Activated CD4-positive, alpha-beta T cell treated with anti-CD3 and anti-CD28 coated beads, Interleukin-2, Interleukin-6, amounts not matched to agents 100 ng/mL and 50 ng/mL, durations not matched to agents 16 hours and 8 hours (primary cell): ENCODE measurements around the gene SPEF2.

Experiments
- DNase-seq: peaks from one replicate; pipeline ENCODE4 v3.0.0-alpha.2; 2020

Gene SPEF2

DNA sequence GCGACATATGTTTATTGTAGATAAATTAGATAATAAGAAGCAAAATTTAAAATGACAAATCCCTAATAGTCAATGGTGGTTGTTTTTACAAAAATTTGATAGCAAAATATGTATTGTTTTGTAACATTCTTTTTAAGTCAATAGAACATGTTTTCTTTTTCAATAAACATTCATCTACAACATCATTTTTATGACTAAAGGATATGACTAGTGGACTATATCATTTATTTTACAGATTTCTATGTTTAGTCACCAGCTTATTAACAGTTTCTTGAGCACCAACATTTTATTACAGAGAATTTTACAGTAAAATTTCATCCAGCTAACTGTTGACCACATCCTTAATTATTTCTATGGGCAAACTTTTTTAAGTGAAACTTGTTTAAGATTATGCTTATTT, 124.3 kb downstream of the SPEF2 start:
- no peak for DNase-seq

DNA sequence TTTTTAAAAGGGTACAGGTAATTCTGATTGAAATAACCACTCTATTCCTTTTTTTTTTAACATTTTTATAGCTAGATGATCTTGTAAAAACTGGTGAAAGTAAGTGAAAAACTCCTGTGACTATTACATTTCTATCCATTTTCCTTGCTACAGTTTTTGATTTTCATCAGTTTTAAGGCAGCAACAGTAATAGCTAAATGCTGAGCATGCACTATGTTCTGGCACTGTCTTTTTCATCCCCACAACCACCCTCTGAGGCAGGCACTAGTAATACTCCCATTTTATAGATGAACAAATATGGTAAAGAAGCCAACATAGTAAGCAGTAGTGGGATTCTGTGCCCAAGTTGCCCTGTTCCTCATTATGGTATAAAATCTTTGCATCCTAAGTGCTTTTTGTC, 126.0 kb downstream of the SPEF2 start:
- no peak for DNase-seq

DNA sequence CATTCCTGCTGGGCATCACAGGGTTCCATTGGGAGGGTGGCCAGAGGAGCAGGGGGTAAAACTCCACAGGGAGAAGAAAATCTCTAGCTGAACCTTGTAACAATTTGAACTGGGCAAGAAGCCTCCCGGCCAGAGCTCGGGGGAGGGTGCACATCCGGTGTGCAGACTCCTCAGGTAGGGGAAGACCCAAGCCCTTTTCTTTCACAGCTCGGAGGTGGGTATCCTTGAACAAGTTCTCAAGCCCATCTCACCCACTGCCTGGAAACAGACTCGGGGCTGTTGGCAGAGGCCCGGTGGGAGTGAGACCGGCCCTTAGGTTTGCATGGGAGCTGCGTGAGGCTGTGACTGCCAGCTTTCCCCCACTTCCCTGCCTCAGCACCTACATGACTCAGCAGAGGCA, 127.5 kb downstream of the SPEF2 start:
- no peak for DNase-seq

DNA sequence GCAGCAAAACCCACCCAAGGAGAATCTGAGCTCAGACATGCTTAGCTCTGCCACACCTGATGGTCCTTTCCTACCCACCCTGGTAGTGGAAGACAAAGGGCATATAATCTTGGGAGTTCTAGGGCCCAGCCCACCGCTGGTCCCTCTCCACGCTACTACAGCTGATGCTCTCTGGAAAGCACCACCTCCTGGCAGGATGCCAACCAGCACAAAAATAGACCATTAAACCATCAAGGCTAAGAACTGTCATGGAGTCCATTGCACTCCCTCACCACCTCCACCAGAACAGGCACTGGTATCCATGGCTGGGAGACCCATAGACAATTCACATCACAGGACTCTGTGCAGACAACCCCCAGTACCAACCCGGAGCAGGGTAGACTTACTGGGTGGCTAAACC, 128.0 kb downstream of the SPEF2 start:
- no peak for DNase-seq

DNA sequence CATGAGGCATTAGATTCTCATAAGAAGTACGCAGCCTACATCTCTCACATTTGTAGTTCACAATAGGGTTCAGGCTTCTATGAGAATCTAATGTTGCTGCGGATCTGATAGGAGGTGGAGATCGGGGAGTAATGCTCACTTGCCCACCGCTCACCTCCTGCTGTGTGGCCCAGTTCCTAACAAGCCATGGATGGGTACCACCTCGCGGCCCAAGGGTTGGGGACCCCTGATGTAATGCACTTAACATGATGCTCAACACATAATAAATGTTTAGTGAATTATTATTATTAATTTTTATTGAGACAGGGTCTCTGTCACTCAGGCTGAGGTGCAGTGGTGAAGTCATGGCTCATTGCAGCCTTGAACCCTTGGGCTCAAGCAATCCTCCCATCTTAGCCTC, 134.3 kb downstream of the SPEF2 start:
- no peak for DNase-seq

DNA sequence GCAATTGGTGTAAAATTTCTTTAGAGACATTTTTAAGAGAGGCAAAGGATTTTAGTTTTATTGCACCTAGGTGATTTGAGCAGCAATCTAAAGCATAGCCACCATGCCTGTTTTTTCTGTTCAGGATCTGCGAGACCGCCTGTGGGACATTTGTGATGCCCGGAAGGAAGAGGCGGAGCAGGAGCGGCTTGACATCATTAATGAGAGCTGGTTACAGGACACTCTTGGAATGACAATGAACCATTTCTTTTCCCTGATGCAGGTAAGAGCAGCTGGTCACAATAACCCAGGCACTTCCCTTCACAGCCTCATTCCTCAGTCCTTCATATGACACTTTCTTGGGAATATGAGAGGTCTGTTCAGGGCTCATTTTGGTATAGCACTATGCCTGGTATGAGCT, 135.8 kb downstream of the SPEF2 start:
- DNase-seq, result no peak

DNA sequence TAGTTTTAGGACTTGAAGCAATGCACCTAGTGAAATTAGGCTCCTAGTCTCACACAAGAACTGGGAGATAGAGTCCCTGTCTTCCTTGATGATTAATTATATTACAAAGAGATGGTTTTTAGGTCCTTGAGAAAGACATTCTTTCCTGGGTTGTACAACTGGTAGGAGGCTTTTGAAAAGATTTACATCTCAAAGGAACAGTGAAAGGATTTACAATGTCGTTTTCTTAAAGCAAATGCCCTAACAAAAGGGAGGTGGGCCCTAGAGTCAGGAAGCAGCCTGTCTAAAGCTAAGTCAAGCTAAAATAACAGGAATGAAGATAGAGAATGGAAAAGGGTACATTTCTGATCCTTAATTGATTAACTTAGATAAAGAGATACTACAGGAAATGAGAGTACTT, 136.8 kb downstream of the SPEF2 start:
- no peak for DNase-seq

DNA sequence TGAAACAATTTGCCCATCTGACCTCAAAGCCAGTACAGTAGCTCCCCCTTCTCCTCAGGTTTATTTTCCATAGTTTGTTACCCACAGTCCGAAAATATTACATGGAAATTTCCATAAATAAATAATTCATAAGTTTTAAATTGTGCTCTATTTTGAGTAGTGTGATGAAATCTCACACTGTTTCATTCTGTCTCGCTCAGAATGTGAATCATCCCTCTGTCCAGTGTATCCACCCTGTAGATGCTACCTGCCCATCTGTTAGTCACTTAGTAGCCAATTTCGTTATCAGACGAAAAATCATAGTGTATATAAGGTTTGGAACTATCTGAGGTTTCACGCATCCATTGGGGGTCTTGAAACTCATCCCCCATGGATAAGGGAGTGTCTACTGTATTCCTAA, 138.3 kb downstream of the SPEF2 start:
- DNase-seq, result no peak

DNA sequence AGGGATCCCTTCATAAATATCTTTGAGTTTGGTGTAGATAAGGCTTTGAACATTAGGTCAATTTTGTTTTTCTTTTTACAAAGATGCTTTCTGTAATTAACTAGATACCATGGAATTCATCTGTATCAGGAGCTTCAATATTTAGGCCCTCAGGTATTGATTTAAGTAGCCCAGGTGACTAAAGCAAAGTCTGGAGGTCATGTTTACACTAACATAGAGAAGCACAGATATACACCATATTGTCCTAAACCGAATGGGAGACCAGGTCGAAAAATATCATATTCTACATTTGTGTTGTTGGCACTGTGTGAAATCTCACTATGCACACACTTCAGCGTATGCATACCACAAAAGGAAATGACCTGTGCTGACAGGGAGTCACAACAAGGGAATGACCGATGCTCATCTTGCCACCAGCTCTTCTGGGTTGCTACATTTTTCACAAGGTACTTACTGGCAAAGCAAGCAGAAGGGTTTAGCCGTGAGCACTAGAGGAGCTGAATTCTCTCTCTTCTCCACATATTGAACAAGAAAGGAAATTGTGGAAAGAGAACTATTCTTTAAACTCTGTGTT, 140.6 kb downstream of the SPEF2 start:
- no peak for DNase-seq

DNA sequence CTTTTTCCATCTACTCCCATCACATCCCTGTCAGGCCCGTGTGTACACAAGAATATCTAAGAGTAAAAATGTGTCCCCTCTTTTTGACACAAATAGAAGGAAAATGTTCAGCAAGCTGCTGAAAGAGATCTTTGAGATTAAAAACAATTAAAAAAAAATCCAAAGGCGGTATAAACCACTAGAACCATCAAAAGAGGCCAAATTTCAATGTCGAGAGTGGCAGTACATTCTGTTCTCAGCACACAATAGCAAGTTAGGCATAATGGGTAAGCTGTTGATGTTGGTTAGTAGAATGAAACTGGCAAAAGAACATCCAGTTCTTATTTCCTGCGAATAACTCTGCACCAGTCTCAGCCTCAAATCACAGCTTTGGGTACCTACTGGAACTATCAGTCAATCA, 143.9 kb downstream of the SPEF2 start:
- DNase-seq, result no peak

DNA sequence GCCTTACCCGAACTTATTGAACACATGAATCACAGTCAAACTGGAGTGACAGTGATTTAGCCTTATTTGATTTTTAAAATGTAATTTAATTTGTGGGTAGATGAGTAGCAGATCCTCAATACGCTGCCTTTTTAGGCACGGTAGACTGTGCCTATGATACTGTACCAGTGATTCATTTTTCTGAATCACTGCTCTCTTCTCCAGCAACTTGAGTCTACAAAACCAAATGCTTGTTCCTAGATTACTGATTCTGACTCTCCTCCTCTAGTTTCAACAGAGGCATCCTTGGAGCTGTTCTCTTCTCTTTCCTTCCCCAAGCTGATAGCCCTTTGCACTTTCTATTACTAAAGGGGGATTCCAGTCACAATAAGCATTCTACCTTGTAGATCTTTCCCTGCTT, 144.7 kb downstream of the SPEF2 start:
- no peak for DNase-seq

DNA sequence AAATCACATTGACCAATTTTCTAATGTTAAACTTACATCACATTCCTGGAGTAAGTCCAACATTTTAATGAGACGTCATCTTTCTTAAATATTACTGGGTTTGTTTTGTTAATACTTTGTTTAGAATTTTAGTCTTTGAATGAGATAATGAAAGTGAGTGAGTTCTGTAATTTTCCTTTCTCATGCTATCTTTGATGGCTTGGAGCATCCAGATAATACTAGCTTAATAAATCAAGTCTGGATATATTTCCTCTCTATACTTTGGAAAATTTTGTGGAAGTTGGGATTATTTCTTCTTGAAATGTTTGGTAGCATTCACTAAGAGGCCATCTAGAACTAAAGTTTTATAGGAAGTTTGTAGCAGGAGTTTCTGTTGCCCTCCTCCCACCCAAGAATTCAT, 148.3 kb downstream of the SPEF2 start:
- DNase-seq, result no peak

DNA sequence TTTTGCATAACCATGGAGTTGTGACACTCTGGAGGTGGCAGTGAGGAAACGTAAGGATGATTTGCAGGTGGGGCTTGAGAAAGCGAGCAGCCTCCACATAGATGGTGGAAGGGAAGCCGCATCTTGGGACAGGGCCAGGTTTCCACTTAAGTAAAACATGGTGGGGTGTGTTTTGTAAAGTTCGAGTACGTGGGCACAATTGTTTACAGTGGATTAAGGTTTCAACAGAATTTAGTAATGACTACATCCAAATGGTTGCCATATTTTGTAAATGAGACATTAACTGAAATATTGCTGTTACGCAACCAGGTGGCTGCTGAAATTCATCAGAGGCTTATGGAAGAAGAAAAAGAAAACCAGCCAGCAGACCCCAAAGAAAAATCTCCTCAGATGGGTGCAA, 153.6 kb downstream of the SPEF2 start:
- DNase-seq, result no peak

DNA sequence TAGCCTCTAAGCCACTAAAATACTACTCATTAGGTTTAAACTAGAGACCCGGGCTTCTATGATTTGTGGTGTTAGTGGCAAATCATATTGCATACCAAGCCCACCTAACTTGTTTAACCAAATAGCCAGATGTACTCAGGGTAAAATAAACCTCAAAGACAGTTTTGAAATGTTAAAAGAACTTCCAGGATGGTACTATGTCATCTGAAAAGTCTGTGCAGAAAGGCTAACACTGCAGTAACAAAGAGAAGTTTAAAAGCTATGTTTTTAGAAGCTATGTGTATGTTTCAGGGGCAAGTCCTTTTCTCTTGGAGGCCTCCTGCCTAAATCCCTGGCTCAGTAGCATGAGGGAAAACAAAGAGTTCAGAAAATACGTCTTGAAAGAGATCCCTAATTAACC, 154.2 kb downstream of the SPEF2 start:
- no peak for DNase-seq

DNA sequence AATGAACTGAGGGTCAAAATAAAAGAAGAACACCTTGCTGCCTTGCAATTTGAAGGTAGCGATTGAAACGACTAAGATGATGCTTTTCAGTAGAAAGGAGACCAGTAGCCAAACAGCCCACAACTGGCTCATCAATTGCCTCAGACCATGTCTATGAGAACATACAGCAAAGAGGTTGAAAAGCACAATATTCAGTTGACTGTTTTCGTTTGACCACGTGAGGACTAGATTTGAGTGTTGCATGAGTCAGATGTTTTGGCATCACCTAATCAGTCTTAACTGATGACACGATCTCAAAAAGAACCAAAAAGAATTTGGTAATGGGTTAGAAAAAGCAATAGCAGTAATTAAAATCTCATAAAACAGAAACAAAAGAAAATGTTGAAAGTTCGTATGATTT, 156.3 kb downstream of the SPEF2 start:
- peak; percentile 87 for DNase-seq

DNA sequence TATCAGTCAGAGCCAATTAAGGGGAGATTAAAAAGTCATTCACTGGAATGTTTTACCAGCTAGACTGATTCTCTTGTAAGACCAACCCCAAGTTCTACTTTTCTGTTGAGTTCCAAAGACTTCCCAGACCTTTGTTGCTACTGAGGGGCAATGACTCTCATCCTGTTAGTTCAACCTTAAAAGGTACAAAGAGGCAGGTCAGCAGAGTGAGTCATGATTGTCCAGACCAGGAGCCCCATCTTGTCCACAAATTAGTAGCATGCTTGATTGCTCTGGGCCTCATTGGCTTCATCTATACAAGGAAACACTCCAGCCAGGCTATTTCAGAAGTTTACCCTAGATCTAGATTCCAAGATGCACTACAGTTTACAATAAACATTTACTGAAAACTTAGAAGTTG, 159.1 kb downstream of the SPEF2 start:
- no peak for DNase-seq

DNA sequence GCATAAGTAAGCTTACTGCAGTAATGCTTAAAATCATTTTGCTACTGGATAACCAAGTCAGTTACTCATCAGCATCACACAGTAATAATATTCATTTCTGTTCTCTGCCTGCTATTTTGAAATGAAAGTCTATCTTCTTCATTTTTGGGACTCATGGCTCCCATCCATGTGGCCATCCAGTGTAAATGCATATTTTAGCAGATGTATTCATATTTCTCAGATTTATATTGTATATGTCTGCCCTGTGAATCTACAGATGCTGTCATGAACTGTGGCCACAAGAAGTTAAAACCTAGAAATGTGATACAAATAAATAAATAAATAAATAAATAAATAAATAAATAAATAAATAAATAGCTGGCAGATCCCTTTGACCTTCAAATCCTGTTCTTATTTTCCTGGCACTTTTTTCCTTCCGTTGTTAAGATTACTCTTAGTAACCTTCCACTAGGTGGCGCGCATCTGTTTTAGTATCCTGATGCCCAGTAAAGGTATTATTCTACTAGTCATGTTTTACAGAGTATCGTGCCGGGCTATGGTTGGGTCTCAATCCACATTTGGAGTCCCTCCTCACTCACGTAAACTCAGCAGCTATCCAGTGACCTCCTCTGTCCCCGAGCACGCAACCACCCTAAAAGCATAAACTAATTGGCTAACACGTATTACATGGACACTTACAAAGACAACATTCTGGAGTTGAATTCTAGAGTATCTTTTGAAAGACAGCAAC, 159.9 kb downstream of the SPEF2 start:
- DNase-seq, result peak; percentile 87

DNA sequence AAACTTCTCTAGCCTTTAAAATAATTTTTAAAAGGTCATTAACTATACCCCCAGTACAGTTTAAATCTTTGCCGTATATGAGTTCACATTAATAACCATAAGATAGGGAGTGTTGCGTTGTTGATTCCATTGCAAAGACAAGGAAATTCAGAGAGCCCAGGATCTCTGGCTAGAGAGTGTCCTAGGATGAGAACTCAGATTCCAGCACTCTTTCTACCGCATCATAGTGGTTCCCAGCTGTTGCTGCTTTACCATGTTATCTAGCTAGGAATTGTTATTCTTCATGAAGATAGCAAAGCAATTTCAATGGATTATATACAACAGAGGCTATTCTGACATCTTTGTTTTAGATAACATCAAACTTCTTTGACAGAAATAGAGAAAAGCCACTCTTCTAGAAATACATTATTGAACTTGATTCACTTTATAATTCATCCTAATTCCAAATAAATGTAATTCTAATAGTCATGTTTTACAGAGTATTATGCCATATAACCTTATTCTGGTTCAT, 160.7 kb downstream of the SPEF2 start:
- no peak for DNase-seq

DNA sequence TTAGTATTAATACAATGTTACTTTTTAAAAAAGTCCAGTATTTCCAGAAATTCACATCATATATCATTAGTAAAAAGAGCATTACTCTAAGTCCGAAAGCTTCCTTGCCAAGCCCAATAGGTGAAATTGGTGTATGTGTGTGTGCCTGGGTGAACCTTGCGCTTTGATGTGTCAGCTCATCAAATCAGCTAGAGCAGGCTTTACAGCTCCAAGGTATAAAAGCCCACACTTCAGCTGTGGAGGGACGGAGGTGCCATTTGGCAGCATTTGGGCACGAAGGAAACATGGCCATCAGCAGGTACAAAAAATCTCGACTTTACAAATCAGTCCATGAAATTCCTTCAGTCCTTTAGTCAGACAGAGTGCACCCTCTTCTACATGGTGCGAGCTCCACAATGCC, 162.6 kb downstream of the SPEF2 start:
- DNase-seq, result peak; percentile 70

DNA sequence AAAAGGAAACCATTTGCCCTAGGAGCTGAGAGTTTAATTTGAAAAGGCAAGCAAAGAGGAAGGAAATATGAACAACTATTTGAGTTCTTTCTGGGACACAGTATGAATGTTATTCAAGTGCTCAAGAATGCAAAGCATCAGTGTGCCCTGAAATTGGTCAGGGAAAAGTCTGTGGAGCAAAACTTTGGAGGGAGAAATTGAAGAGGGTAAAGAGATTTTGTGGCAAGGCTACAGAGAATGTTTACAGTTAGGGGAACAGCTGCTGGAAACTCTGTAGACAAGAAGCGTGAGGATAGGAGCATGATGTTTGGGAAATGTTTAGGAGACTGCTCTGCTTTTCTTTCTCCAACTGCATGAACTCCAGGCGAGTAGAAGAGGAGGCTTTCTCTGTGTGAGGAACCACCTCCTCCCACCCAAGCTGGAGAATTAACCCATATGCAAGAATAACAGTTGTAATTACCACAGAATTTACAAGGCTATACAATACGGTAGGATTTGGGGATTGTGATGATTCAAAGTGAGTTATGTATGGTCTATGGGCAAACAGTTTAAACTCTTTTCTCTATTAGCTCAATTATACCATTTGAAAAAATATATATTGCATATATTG, 163.6 kb downstream of the SPEF2 start:
- DNase-seq, result no peak

DNA sequence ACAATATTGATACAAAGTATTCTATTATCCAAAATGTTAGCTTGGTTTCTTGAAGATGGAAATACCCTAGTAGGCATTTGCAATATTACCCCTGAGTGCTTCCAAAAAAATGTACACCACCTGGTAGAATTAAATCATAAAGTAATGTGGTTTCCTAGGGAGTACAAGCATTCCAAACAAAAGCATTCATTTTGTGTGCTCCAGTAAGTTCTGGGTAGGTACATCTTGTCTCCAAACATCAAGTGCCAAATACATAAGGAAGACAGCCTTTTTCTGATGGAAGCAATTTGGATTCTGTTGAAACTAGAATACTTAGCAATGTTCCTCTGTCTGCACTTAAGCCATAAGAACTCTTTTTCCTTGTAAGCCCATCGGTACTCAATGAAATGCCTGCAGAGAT, 165.9 kb downstream of the SPEF2 start:
- no peak for DNase-seq

DNA sequence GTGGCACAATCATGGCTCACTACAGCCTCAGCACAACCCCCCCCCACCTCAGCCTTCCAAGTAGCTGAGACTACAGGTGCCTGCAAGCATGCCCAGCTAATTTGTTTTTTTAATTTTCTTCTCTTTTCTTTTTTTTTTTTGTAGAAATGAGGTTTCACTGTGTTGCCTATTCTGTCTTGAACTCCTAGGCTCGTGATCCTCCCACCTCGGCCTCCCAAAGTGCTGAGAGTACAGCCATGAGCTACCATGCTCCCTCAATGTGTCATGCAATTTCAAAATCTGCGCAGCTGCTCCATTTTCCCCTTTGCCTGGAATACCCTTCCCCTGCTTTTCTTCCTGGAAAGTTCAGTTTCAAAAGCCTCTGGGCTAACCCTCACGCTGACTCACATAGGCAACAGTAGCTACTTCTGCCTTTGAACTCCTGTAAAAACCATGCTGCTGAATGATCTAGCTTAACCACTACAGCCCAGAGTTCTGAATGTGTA, 168.0 kb downstream of the SPEF2 start:
- peak; percentile 81 for DNase-seq

DNA sequence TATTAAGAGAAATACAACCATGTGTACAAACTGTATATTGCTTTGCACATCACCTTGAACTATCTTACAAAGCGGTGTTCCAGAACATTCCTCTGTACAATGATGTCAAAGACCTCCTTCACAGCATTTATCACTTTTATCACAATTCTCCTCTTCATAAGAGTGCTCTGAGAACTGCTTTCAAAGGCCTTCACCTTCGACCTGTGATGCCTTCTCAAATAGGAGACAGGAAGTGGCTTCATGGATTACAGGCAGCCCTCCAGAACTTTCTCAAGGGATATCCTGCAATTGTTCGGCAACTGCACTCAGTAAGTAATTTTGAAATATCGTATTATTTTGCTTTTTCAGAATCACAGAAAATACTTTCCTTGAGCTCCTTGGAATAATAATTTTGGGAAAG, 171.1 kb downstream of the SPEF2 start:
- DNase-seq, result no peak

DNA sequence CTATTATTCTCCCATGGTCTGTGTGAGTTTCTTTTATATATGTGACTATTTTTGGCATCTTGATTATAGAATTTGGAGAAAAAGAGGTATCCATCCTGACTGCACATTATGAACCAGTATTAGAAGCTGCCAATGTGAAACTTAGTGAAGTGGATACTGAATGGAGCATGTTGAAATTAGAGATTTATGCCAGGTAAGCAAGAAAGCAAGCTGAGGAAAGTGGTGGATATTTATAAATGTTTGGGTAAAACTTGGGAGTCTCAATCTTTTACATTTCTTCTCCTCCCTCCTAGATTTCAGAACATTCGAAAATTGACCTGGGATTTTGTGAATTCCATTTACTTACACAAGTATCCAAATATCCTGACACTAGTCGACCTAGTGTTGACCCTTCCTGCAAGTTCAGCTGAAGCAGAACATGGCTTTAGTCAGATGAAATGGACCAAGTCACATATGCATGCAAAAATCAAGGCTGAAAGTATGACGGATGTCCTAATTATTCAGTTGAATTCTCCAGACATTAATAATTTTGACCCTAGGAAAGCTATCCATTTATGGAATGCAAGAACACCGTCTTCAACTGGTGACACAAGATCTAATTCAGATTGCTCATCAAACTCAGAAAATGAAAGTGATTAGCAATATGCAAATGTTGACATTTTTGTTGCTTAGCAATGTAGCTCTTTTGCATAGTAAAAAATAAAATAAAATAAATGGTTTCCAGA, 172.2 kb downstream of the SPEF2 start:
- DNase-seq, result peak; percentile 52
